ENCODE results near the gene MOK.

GRCh38 chr14:102210421-102211042 lies 94.4 kb downstream of the MOK start:
- TF ChIP-seq CTCF (IDR thresholded peaks at IDR 0.05; ENCODE audit: low read depth, low read length) (no peak), EZH2phosphoT487 (IDR thresholded peaks at IDR 0.05; ENCODE audit: low read depth) (no peak)

Measured in OCI-LY3 (cell line).